Naive B cell (primary cell): ENCODE results near the gene ATP13A5. TPM values are rescaled to one million over a fixed set of nuclear protein-coding genes. Genes with fewer than 3 reads are reported as not detected.

Source experiments
- ATAC-seq, 2 donors: fragments of 150-1000 bp; cut with Tn5 transposase; 2 replicates each; pipeline ENCODE4 v1.10.0; 2021; ENCODE audit warnings: low read depth in 2 of 2, mild to moderate bottlenecking in 2 of 2, moderate library complexity in 2 of 2
- DNase-seq: peaks from one replicate; pipeline ENCODE4 v3.0.0; 2022
- H3K27ac Mint-ChIP-seq, 6 donors: one replicate each; pipeline ENCODE4 v1.8.0; 2020 to 2022; ENCODE audit warnings: mild to moderate bottlenecking in 6 of 6, mixed read lengths in 6 of 6, moderate library complexity in 5 of 6, inconsistent platforms in 2 of 6
- H3K27me3 Mint-ChIP-seq, 3 donors: one replicate each; pipeline ENCODE4 v1.8.0; 2021 to 2022; ENCODE audit warnings: mixed read lengths in 3 of 3, mild to moderate bottlenecking in 1 of 3
- H3K36me3 Mint-ChIP-seq, 2 donors: one replicate each; pipeline ENCODE4 v1.8.0; 2020 to 2022; ENCODE audit warnings: mixed read lengths in 2 of 2, inconsistent platforms in 1 of 2, mild to moderate bottlenecking in 1 of 2
- H3K4me1 Mint-ChIP-seq, 3 donors: one replicate each; pipeline ENCODE4 v1.8.0; 2020 to 2022; ENCODE audit warnings: mixed read lengths in 3 of 3, inconsistent platforms in 1 of 3, mild to moderate bottlenecking in 1 of 3, moderate library complexity in 1 of 3
- H3K4me3 Mint-ChIP-seq, 8 donors: one replicate each; pipeline ENCODE4 v1.8.0; 2020 to 2022; ENCODE audit warnings: mild to moderate bottlenecking in 8 of 8, mixed read lengths in 8 of 8, moderate library complexity in 8 of 8, inconsistent platforms in 2 of 8
- H3K9me3 Mint-ChIP-seq, 7 donors: one replicate each; pipeline ENCODE4 v1.8.0; 2020 to 2022; ENCODE audit warnings: mixed read lengths in 7 of 7, mild to moderate bottlenecking in 5 of 7, inconsistent platforms in 2 of 7, moderate library complexity in 1 of 7
- polyA plus RNA-seq, 6 donors: library from polyadenylated mRNA; unstranded; fragments of 300-500 nt; fragmentation: Illumina TruSeq; gene quantifications; one replicate each; pipeline ENCODE4 v1.2.3, GENCODE V29; 2021; ENCODE audit warnings: low read depth in 6 of 6

ATP13A5 gene
- polyA plus RNA-seq, 6 donors from 2014 or later: not detected

DNA sequence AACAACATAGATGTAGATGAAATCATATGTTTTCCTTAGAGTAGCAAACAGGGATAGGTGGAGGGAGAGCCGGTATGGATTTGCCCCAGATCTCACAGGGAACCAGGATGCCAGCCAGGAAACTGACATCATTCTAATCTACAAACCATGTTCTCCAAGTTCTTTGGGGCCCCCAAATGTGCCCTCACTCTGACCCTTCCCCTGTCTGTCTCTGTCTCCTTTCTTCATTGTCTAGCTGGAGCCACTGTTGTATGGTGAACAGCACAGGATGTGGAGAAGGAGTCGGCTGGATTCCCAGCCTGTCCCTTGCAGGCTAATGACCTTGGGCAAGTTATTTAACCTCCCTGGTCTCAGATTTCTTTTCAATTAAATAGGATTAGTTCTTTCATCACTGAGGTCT is 962 bp downstream of the ATP13A5 start:
- no peak for ATAC-seq
- no peak overlapping the region for H3K27ac Mint-ChIP-seq
- no peaks in the 10 kb centered on the region for H3K4me1 Mint-ChIP-seq
- no peak overlapping the region for H3K4me3 Mint-ChIP-seq
- H3K27me3 Mint-ChIP-seq: peaks cover 0 to 16% (median 9%) of the 10 kb centered on the region in 3 donors
- H3K36me3 Mint-ChIP-seq: no peaks in the 10 kb centered on the region
- no peak for DNase-seq
- peaks cover 0 to 7% (median 0%) of the 10 kb centered on the region in 7 donors for H3K9me3 Mint-ChIP-seq

DNA sequence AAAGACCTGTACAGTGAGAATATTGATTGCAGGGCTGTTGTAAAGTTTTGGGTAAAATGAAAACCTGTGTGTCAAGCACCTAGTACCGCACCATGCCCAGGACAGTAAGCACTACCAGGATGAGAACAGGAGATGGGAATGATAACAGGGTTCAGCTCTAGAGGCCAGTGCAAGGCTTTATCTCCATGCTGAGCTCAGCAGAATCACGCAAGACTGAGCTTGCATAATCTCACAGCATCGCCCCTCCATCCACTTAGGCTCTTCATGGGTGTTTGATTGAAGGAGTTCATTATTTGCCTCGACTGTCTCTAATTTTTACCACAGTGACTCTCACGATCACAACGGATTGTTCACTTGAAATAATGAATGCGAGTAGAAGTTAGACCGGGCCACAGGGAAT is 2.9 kb downstream of the ATP13A5 start:
- ATAC-seq (no peak), DNase-seq (no peak)
- peaks cover 0 to 16% (median 6%) of the 10 kb centered on the region in 3 donors for H3K27me3 Mint-ChIP-seq
- H3K9me3 Mint-ChIP-seq: peaks cover 0 to 5% (median 0%) of the 10 kb centered on the region in 7 donors
- no peaks in the 10 kb centered on the region for H3K36me3 Mint-ChIP-seq
- no peaks in the 10 kb centered on the region for H3K4me1 Mint-ChIP-seq
- H3K27ac Mint-ChIP-seq: no peak overlapping the region
- no peak overlapping the region for H3K4me3 Mint-ChIP-seq

DNA sequence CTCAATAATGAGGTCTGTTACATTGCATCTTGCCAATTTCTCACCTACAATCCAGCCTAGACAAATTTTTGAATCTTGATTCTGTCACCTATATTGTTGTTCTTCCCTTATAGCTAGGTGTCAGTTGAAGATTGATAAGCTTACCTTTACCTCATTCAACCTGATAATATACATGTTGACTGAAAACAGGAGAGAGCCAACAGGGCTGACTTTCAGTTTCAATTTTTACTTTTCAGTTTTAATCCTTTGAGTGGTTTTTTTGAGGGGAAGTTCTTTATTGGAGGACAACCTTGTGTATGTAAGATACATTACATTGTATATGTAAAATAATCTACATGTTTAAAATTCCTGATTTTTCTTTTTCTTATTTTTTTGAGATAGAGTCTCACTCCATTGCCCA is 5.8 kb downstream of the ATP13A5 start:
- no peaks in the 10 kb centered on the region for H3K4me1 Mint-ChIP-seq
- DNase-seq: no peak
- no peaks in the 10 kb centered on the region for H3K36me3 Mint-ChIP-seq
- H3K9me3 Mint-ChIP-seq: no peaks in the 10 kb centered on the region
- no peak overlapping the region for H3K27ac Mint-ChIP-seq
- H3K4me3 Mint-ChIP-seq: no peak overlapping the region
- H3K27me3 Mint-ChIP-seq: peaks cover 0 to 16% (median 6%) of the 10 kb centered on the region in 3 donors
- ATAC-seq: no peak

DNA sequence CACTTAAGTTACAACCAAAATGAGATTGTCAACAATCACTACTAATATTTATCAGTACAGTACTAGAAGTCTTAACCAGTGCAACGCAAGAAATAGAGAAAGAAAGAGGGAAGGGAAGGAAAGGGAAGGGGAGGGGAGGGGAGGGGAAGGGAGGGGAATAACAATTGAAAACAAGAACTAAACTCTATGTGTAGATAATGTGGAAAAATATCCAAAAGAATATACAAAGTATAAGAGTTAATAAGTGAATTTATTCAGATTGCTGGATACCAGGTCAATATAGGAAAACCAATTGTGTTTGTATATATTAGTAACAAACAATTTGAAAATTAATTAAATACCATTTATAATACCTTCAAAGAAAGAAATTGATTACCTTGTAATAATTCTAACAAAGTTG is 10.7 kb downstream of the ATP13A5 start:
- Mint-ChIP-seq H3K27me3 (peaks cover 0 to 5% (median 0%) of the 10 kb centered on the region in 3 donors), H3K4me3 (no peak overlapping the region), H3K27ac (no peak overlapping the region), H3K36me3 (no peaks in the 10 kb centered on the region), H3K4me1 (no peaks in the 10 kb centered on the region), H3K9me3 (no peaks in the 10 kb centered on the region)
- DNase-seq (no peak), ATAC-seq (no peak)

DNA sequence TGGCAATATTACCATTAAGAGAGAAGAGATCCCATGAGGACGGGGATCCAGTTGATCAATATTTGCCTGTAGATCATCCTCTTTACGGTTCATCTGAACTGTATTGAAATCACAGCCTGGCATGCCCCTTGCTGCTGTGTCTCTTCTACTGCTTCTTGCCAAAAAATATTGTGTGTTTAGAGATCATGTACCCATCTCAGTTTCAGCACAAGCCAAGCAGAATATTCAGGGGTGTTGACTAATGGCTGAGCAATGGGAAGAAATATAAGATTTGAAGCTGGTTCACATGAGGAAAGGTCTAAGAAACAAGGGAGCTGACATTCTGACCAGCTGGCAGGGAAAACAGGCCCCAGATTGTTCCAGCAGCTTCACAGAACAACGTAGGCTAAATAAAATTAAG is 21.3 kb downstream of the ATP13A5 start:
- Mint-ChIP-seq H3K9me3 (peaks cover 0 to 9% (median 0%) of the 10 kb centered on the region in 7 donors), H3K4me3 (no peak overlapping the region), H3K27ac (no peak overlapping the region), H3K36me3 (no peaks in the 10 kb centered on the region), H3K4me1 (no peaks in the 10 kb centered on the region), H3K27me3 (peaks cover 0 to 15% (median 11%) of the 10 kb centered on the region in 3 donors)
- DNase-seq (no peak), ATAC-seq (no peak)

DNA sequence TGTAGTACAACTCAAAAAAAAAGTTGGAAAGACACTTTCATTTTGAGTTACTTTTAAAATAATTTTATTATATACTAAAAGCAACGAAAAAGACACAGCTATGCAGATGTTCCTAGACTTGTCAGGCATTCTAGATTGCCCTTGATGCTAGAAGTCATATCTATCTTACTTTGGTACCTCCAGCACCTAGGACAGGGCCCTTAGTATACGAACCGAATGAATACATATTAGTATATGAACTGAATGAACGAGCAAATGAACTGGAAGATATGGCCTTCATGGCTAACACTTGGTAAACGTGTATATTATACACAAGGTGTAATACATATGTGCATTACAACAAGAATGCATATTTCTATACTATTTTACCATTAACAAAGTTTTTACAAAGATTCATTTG is 24.1 kb downstream of the ATP13A5 start:
- no peak for ATAC-seq

DNA sequence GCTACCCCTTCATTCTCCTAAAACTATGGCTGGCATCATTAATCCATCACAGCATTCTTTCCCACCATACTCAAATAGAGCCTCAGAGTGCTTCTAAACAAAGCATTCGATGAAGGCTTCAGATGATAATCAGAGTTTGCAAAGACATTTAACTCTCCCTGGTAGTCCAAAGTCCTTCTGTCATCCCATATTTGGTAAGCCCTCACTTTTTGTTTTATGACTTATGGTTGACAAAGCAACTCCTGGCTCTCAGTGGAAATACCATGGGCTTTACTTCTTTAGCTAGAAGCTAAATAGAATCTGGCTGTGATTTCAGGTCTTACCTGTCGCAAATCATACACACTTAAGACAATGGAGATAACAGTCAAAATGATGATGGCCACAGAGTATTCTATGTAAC is 27.8 kb downstream of the ATP13A5 start:
- no peak overlapping the region for H3K4me3 Mint-ChIP-seq
- H3K9me3 Mint-ChIP-seq: peaks cover 0 to 6% (median 0%) of the 10 kb centered on the region in 7 donors
- no peak overlapping the region for H3K27ac Mint-ChIP-seq
- no peaks in the 10 kb centered on the region for H3K27me3 Mint-ChIP-seq
- H3K36me3 Mint-ChIP-seq: no peaks in the 10 kb centered on the region
- no peak for ATAC-seq
- no peaks in the 10 kb centered on the region for H3K4me1 Mint-ChIP-seq
- no peak for DNase-seq

More for the DNA sequence above, 24.1 kb downstream of the ATP13A5 start:
- Mint-ChIP-seq H3K9me3 (peaks cover 0 to 9% (median 0%) of the 10 kb centered on the region in 7 donors), H3K4me1 (no peaks in the 10 kb centered on the region), H3K27ac (no peak overlapping the region), H3K4me3 (no peak overlapping the region), H3K36me3 (no peaks in the 10 kb centered on the region), H3K27me3 (peaks cover 0 to 5% (median 5%) of the 10 kb centered on the region in 3 donors)
- DNase-seq: no peak

DNA sequence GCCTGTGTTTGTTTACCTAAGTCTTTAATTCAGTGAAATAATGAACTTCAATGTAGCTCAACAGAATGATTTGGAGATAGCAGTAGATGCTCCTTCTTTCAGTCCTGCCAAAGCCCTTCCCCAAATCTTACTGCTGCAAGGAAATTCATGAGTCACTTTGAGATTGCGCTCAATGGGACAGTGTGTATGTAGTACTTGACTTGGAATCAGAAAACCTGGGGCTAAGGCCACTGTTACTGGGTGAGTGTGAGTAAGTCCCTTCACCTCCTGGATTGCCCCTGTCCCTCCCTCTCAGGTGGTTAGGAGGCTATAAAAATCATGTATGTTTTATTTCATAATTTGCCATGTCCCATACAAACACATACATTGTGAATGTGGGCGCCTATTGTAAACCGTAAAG is 29.9 kb downstream of the ATP13A5 start:
- H3K27ac Mint-ChIP-seq: no peak overlapping the region
- no peaks in the 10 kb centered on the region for H3K36me3 Mint-ChIP-seq
- no peaks in the 10 kb centered on the region for H3K27me3 Mint-ChIP-seq
- H3K4me1 Mint-ChIP-seq: no peaks in the 10 kb centered on the region
- DNase-seq (no peak), ATAC-seq (no peak)
- H3K9me3 Mint-ChIP-seq: peaks cover 0 to 4% (median 0%) of the 10 kb centered on the region in 7 donors
- no peak overlapping the region for H3K4me3 Mint-ChIP-seq

DNA sequence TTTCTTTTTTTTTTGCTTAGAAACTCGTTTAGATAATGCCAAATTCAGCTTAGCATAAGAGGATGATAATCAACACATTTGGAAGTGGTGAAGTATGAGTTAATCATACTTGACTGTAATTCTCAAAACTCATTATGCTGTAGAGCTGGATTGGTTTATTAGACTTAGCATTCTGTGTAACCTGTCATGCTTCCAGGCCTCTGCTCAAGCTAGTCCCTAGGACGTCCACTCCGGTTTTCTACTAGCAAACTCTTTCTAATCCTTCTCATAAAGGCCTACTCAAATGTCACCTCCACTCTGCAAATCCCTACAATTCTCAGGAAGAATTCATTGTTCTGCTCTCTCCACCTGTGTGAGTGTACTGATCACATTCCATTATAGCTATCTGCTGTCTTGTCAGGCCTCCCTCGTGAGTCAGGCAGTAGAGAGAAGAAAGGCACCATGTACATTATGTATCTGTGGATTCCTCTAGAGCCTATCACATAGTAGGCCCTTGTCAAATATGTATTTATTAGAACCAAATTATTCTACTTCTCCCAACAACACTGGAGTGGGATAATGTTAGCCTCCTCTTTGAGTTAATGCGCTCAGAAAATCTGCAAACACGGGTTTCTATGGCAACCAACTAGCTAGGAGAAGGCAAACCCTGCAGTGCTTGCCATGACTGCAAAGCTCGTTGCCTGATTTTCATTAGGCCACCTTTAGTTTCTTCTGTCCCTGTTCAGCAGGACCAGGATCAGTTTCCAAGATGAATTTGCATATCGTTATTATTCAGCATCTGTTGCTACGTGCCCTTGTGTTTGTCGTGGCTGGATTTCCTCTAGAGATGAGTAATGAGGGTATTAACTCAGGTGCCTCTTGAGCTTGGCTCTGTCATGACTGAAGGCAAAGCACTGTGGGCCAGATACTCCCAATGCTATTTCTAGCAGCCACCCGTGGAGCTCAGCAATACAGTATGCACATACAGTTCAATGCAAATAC is 30.7 kb downstream of the ATP13A5 start:
- H3K9me3 Mint-ChIP-seq: peaks cover 0 to 4% (median 0%) of the 10 kb centered on the region in 7 donors
- DNase-seq (no peak), ATAC-seq (no peak)
- H3K4me3 Mint-ChIP-seq: no peak overlapping the region
- H3K4me1 Mint-ChIP-seq: no peaks in the 10 kb centered on the region
- H3K27ac Mint-ChIP-seq: no peak overlapping the region
- no peaks in the 10 kb centered on the region for H3K36me3 Mint-ChIP-seq
- H3K27me3 Mint-ChIP-seq: no peaks in the 10 kb centered on the region

DNA sequence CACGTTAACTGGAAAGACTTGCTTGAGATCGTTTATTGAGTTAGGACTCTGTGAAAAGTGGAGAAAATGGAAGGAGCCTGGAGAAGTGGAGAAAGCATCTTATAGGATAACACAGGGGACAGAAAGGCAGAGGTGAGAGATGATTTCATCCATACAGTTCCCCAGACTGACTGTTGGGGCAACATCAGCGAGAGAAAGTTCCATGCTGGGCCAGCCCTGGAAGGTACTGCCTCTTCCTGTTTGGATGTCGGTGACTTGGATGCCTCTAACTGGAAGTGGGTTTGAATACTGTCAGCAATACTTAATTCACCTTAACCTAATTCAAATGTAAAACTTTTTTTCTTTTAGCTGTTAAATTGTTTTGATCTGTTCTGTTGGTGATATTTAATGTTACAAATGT is 32.3 kb downstream of the ATP13A5 start:
- DNase-seq (no peak), ATAC-seq (no peak)
- peaks cover 0 to 3% (median 0%) of the 10 kb centered on the region in 3 donors for H3K27me3 Mint-ChIP-seq
- no peak overlapping the region for H3K4me3 Mint-ChIP-seq
- H3K4me1 Mint-ChIP-seq: no peaks in the 10 kb centered on the region
- H3K9me3 Mint-ChIP-seq: peaks cover 0 to 4% (median 0%) of the 10 kb centered on the region in 7 donors
- H3K36me3 Mint-ChIP-seq: no peaks in the 10 kb centered on the region
- H3K27ac Mint-ChIP-seq: no peak overlapping the region

DNA sequence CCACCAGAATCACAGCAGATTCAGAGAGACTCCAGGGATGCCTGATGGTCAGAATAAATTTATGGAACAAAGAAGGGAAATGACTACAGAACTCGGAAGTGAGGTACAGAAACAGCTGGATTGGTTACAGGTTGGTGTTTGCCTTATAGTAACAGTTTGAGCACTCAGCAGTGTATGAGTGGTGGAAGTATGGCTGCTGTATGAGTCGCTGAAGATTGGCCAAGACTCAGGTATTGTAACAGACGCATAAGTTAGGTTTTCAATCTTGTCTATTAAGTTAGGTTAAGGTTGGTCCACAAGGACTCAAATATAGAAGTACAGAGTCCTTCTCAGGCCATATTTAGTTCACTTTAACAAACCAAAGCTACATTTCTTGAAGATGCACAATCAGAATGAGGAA is 33.1 kb downstream of the ATP13A5 start:
- ATAC-seq (no peak), DNase-seq (no peak)
- peaks cover 0 to 4% (median 3%) of the 10 kb centered on the region in 3 donors for H3K27me3 Mint-ChIP-seq
- no peak overlapping the region for H3K4me3 Mint-ChIP-seq
- H3K27ac Mint-ChIP-seq: no peak overlapping the region
- no peaks in the 10 kb centered on the region for H3K4me1 Mint-ChIP-seq
- H3K9me3 Mint-ChIP-seq: peaks cover 0 to 4% (median 0%) of the 10 kb centered on the region in 7 donors
- no peaks in the 10 kb centered on the region for H3K36me3 Mint-ChIP-seq

DNA sequence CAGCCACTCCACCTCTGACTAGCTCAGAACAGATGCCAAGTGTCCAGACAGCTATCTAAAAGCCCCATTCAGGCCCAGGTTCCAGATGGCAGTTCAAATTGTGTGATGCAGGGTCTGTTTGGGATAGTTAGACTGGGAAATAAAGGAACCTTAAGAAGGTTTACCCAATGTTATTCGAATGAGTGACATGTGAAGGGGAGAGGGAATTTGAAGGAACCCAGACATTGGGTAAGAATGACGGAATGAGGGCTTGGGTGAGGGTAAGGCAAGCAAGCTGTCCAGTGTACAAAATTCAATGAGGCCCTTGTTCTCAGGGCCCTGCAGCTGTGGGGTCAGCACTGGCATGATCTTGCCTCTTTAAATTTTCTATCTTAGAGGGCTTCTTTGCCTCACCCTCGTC is 34.1 kb downstream of the ATP13A5 start:
- H3K4me3 Mint-ChIP-seq: no peak overlapping the region
- H3K36me3 Mint-ChIP-seq: no peaks in the 10 kb centered on the region
- no peaks in the 10 kb centered on the region for H3K4me1 Mint-ChIP-seq
- ATAC-seq (no peak), DNase-seq (no peak)
- H3K27me3 Mint-ChIP-seq: peaks cover 0 to 8% (median 4%) of the 10 kb centered on the region in 3 donors
- no peak overlapping the region for H3K27ac Mint-ChIP-seq
- H3K9me3 Mint-ChIP-seq: peaks cover 0 to 4% (median 0%) of the 10 kb centered on the region in 7 donors

DNA sequence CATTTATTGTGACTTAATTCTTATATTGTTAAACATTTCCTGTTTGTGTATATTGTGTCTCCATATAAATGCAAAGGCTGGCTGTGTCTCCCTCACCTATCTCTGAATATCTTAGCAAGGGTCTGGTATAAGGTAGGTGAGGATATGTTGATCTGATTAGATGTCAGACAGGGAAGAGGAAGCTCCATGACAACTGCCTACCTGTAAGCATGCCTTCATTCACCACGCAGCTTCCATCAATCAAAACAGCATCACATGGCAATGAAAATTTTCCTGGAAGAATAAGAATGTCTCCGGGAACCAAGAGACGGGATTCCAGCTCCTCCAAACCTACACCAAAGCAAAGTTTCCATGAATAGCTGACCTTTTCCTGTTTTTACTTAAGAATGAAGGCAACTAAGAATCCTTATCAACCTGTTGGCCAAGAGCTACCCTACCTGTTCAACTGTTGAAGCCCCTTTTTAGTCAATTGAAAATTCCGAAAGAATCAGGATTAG is 34.8 kb downstream of the ATP13A5 start:
- Mint-ChIP-seq H3K9me3 (peaks cover 0 to 4% (median 0%) of the 10 kb centered on the region in 7 donors), H3K27ac (no peak overlapping the region), H3K36me3 (no peaks in the 10 kb centered on the region), H3K4me3 (no peak overlapping the region), H3K4me1 (no peaks in the 10 kb centered on the region), H3K27me3 (peaks cover 0 to 10% (median 8%) of the 10 kb centered on the region in 3 donors)
- no peak for ATAC-seq
- no peak for DNase-seq

DNA sequence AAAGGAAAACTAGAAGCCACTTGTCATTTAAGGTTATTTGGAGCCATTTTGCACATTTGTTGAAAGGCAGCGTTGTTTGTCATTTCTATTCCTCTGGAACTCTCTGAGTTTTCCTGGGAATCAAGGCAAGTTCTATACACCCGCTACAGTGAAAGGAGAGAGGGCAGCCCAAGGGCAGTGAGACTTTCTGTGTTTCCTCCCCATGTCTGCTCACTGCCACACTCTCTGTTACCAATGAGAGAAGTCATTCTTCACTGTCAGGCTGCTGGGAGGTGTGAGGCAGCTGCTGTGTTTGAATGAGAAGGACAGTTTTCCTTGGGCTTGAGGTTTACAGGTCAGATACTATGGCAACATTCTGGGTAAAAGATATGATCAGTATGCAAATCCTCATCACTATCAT is 36.0 kb downstream of the ATP13A5 start:
- Mint-ChIP-seq H3K4me3 (no peak overlapping the region), H3K36me3 (no peaks in the 10 kb centered on the region), H3K4me1 (no peaks in the 10 kb centered on the region), H3K27ac (no peak overlapping the region), H3K9me3 (peaks cover 0 to 6% (median under 1%) of the 10 kb centered on the region in 7 donors), H3K27me3 (peaks cover 0 to 16% (median 8%) of the 10 kb centered on the region in 3 donors)
- no peak for DNase-seq
- ATAC-seq: no peak
